ENCODE data around the gene KCNAB1. TPM values are rescaled to one million over a fixed set of nuclear protein-coding genes. Genes with fewer than 3 reads are reported as not detected.

The KCNAB1 gene
- total RNA-seq, 1 experiment from 2014 or later, result 1.4 TPM

GRCh38 chr3:156582532-156583183 lies 462.3 kb downstream of the KCNAB1 start:
- Histone ChIP-seq H3F3A (ENCODE audit: insufficient read depth, low read depth) (no peaks in the 10 kb centered on the region), H3K27ac (no peak overlapping the region), H3K79me2 (ENCODE audit: low read depth) (no peaks in the 10 kb centered on the region), H3K4me1 (replicated peaks; ENCODE audit: insufficient read depth) (no peaks in the 10 kb centered on the region), H3K4me3 (no peak overlapping the region), H3K36me3 (ENCODE audit: low read depth) (no peaks in the 10 kb centered on the region), H3K9me3 (ENCODE audit: insufficient read depth, low read depth) (no peaks in the 10 kb centered on the region), H3K9me2 (ENCODE audit: insufficient read depth) (no peaks in the 10 kb centered on the region), H4K20me1 (ENCODE audit: insufficient read depth) (no peaks in the 10 kb centered on the region), H2AFZ (no peak overlapping the region), H3K27me3 (ENCODE audit: insufficient read depth, low read depth) (no peaks in the 10 kb centered on the region), H3K4me2 (no peak overlapping the region)
- no TSS peak for BruUV-seq (replicated peaks)
- TF ChIP-seq CTCF (conservative IDR thresholded peaks at IDR 0.05) (no peak), EZH2 (IDR thresholded peaks at IDR 0.05; ENCODE audit: low read depth) (no peak)
- CTCF ChIA-PET, result no interaction called here
- DNase-seq, result no peak
- intact Hi-C loops (cut with micrococcal nuclease; ENCODE audit: unreplicated experiment), result no loop called here
- POLR2A ChIA-PET (ENCODE audit: unreplicated experiment), result no interaction called here

DNA sequence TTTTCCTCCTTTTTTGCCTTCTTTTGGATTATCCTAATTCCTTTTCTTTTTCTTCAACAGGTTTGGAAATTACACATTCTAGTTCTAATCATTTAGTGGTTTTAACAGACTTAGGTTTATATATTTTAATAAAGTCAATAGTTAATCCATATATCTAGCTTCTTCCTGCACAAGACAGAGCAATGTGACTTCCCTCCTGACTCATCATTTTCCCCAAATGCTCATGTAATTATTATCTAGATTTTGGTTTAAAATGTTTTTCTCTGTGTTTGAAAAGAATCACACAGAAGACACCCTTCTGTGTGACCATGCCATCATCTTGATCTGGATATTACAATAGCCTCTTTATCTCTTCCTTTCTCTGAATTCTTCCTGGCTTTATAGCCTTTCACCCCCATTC lies 463.1 kb downstream of the KCNAB1 start:
- Histone ChIP-seq H3K9me2 (ENCODE audit: insufficient read depth) (no peaks in the 10 kb centered on the region), H3K79me2 (ENCODE audit: low read depth) (no peaks in the 10 kb centered on the region), H3F3A (ENCODE audit: insufficient read depth, low read depth) (no peaks in the 10 kb centered on the region), H3K4me1 (replicated peaks; ENCODE audit: insufficient read depth) (no peaks in the 10 kb centered on the region), H3K36me3 (ENCODE audit: low read depth) (no peaks in the 10 kb centered on the region), H3K4me3 (no peak overlapping the region), H3K9me3 (ENCODE audit: insufficient read depth, low read depth) (no peaks in the 10 kb centered on the region), H4K20me1 (ENCODE audit: insufficient read depth) (no peaks in the 10 kb centered on the region), H3K27me3 (ENCODE audit: insufficient read depth, low read depth) (no peaks in the 10 kb centered on the region), H3K4me2 (no peak overlapping the region), H3K27ac (no peak overlapping the region), H2AFZ (no peak overlapping the region; the same call in 1 of the 2 replicates)
- TF ChIP-seq EZH2 (IDR thresholded peaks at IDR 0.05; ENCODE audit: low read depth) (no peak), CTCF (conservative IDR thresholded peaks at IDR 0.05) (no peak)
- ChIA-PET POLR2A (ENCODE audit: unreplicated experiment) (no interaction called here), CTCF (no interaction called here)
- intact Hi-C loops (cut with micrococcal nuclease; ENCODE audit: unreplicated experiment), result no loop called here
- no TSS peak for BruUV-seq (replicated peaks)
- no peak for DNase-seq

GRCh38 chr3:156586905-156587759 lies 466.8 kb downstream of the KCNAB1 start:
- no peak for DNase-seq
- Histone ChIP-seq H3F3A (ENCODE audit: insufficient read depth, low read depth) (no peaks in the 10 kb centered on the region), H3K4me3 (no peak overlapping the region), H3K4me1 (replicated peaks; ENCODE audit: insufficient read depth) (no peaks in the 10 kb centered on the region), H3K27ac (no peak overlapping the region), H3K9me3 (ENCODE audit: insufficient read depth, low read depth) (no peaks in the 10 kb centered on the region), H3K4me2 (no peak overlapping the region), H3K79me2 (ENCODE audit: low read depth) (no peaks in the 10 kb centered on the region), H3K27me3 (ENCODE audit: insufficient read depth, low read depth) (no peaks in the 10 kb centered on the region), H3K9me2 (ENCODE audit: insufficient read depth) (no peaks in the 10 kb centered on the region), H4K20me1 (ENCODE audit: insufficient read depth) (no peaks in the 10 kb centered on the region), H2AFZ (no peak overlapping the region), H3K36me3 (ENCODE audit: low read depth) (no peaks in the 10 kb centered on the region)
- ChIA-PET CTCF (no interaction called here), POLR2A (ENCODE audit: unreplicated experiment) (no interaction called here)
- intact Hi-C loops (cut with micrococcal nuclease; ENCODE audit: unreplicated experiment), result no loop called here
- TF ChIP-seq CTCF (conservative IDR thresholded peaks at IDR 0.05) (no peak), EZH2 (IDR thresholded peaks at IDR 0.05; ENCODE audit: low read depth) (no peak)
- no TSS peak for BruUV-seq (replicated peaks)

Measured in PC-9 (cell line).